ENCODE results near the gene PPP1R3C. TPM values are rescaled to one million over a fixed set of nuclear protein-coding genes. Genes with fewer than 3 reads are reported as not detected.

Gene PPP1R3C
- not detected in 2 replicates for total RNA-seq (2014; rRNA removed; shearing (Covaris generic); ENCODE audit: low replicate concordance)

DNA sequence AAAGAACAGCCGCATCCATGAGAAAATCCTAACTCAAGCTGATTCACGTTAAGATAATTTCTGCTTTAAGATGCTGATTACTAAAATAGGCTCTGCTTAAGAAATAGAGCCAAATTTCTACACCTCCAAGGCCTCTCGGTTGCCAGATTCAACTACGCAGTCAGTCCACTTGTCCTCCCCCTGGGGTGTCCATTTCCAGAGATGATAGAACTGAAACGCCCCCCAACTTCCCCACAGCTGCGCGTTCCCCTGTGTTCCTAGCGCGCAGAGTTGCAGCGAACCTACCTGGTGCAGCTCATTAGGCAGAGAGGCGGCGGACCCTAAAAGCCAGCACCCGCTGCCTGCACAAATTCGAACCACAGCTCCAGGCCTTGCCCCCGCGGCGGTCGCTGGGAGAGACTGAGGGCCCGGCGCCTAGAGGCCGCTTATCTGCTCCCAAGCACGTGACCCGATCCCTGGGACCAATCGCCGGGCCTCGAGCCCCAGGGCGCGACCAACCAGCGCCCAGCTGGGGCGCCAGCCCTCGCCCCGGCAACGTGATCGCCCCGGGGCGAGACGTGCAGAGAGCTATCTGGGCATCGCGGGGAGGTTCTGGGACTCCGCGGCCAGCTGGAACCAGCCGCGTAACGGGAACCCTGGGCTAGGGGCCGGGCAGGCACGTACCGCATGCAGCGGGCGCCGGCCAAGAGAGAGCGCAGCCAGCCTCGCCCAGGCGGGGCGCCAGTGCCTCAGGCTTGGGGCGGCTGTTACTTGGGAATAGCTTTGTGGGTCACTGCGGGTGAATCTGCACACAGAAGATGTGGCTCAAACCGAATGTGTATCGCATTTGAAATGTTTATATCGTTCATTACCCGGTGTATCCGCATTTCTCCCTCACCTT lies at the start of gene PPP1R3C:
TSS of gene PPP1R3C (minus strand) at position 401 of the 880 bp plus-strand sequence. CDS start at position 299, 102 bp downstream.
- Histone ChIP-seq H3K4me3 (ENCODE audit: low read length) (no peak within 1 kb of the TSS), H3K36me3 (ENCODE audit: insufficient read depth, low read length) (no peaks in the 10 kb centered on the region), H3K9ac (ENCODE audit: low read length) (no peak within 1 kb of the TSS), H3K27ac (ENCODE audit: low read length) (no peak within 1 kb of the TSS), H3K27me3 (ENCODE audit: low read length) (no peaks in the 10 kb centered on the region), H2AFZ (ENCODE audit: low read length) (no peak within 1 kb of the TSS), H3K4me1 (ENCODE audit: low read length) (no peaks in the 10 kb centered on the region), H4K20me1 (ENCODE audit: insufficient read depth, low read depth, low read length) (no peaks in the 10 kb centered on the region), H3K79me2 (ENCODE audit: low read length) (no peaks in the 10 kb centered on the region), H3K9me3 (ENCODE audit: low read length) (no peaks in the 10 kb centered on the region), H3K9me2 (replicated peaks; ENCODE audit: insufficient read depth, low read length) (no peaks in the 10 kb centered on the region), H3K4me2 (ENCODE audit: low read depth, low read length, poor library complexity, severe bottlenecking) (no peak within 1 kb of the TSS)
- no peak for DNase-seq

DNA sequence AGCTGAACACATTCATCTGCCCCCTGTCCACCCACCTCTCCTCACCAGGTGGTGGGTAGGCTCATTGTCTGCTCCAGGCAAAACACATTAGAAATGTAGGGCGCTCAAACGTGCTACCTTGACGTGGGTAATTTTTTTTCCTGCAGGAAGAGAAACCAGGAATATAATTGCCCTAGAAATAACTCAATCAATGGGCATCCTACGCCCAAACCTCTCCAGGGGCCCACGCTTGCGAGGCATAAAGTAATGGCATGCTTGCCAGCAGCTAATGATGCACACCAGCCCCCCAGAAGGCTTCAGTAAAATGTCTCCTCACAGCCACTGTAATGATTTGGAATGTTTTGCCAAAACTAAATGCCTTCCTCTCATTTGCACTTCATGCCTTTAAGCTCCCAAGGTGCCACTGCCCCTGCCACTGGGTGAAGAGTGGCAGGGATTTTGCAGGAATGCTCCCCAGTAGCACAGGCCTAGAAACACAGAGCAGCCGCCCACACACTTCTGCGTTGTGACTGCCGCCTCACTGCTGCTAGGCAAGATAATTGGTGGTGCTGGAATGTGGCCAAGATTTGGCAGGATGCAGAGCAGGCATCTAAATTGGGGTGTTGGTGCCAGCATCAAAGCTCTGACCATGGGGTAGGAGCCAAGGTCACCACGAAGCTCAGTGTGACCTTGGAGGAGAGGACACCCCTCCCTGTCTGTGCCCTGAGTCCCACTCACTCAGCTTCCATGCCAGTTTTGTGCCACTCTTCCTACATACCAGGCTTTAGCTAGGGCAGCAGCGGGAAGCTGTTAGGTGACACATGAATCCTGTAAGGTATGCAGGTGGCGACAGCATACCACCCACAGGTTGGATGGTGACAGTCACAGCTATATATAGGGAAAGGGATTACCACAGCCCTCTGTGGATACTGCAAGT lies 48.7 kb upstream of the PPP1R3C start:
- Histone ChIP-seq H3K4me2 (ENCODE audit: low read depth, low read length, poor library complexity, severe bottlenecking) (no peak overlapping the region), H3K27ac (ENCODE audit: low read length) (no peak overlapping the region), H3K36me3 (ENCODE audit: insufficient read depth, low read length) (no peaks in the 10 kb centered on the region), H3K27me3 (ENCODE audit: low read length) (no peaks in the 10 kb centered on the region), H3K9me2 (replicated peaks; ENCODE audit: insufficient read depth, low read length) (no peaks in the 10 kb centered on the region), H3K79me2 (ENCODE audit: low read length) (no peaks in the 10 kb centered on the region), H3K9me3 (ENCODE audit: low read length) (no peaks in the 10 kb centered on the region), H2AFZ (ENCODE audit: low read length) (no peak overlapping the region), H3K9ac (ENCODE audit: low read length) (no peak overlapping the region), H3K4me3 (ENCODE audit: low read length) (no peak overlapping the region), H3K4me1 (ENCODE audit: low read length) (no peaks in the 10 kb centered on the region), H4K20me1 (ENCODE audit: insufficient read depth, low read depth, low read length) (no peaks in the 10 kb centered on the region)
- no peak for DNase-seq

DNA sequence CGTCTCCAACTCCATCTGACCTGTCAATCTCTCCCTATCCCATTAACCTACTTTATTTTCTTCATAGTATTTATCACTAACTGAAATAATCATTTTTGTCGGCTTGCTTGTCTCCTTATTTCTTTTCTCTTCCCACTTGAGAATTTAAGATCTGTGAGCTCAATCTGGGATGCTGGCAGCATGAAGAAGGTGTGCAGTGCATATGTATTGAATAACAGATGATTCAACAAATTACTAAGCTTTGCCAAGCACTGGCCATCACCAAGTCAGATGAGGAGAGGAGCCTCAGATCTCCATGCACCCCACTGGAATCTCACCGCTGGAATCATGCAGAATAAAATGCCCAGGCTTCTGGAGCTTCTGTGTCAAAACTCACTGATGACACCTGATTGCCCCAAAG lies 47.6 kb upstream of the PPP1R3C start:
- no peaks in the 10 kb centered on the region for H3K9me2 ChIP-seq (replicated peaks; ENCODE audit: insufficient read depth, low read length)
- H3K9me3 ChIP-seq (ENCODE audit: low read length) = no peaks in the 10 kb centered on the region
- no peak overlapping the region for H2AFZ ChIP-seq (ENCODE audit: low read length)

DNA sequence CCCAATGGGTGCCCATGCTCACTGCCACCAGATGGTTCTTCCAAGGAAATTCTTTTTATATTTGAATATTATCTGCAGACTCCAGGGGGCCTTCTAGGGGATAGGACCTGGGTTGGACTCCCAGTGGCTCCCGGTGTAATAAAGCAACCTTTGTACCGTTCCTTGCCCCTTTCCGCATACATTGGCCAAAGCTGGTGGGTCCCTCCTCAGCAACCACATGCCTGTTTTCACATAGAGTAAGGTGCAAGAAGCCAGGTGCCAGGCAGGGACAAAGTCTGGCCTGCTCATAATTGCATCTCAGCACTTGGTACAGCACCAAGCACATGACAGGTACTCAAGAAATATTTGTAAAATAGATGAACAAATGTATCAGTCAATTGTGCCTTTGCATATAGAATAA lies 46.4 kb upstream of the PPP1R3C start:
- H3K9me2 ChIP-seq (replicated peaks; ENCODE audit: insufficient read depth, low read length) = no peaks in the 10 kb centered on the region
- no peak for DNase-seq
- H3K4me3 ChIP-seq (ENCODE audit: low read length) = no peak overlapping the region
- H3K36me3 ChIP-seq (ENCODE audit: insufficient read depth, low read length) = no peaks in the 10 kb centered on the region
- no peaks in the 10 kb centered on the region for H3K27me3 ChIP-seq (ENCODE audit: low read length)
- H3K27ac ChIP-seq (ENCODE audit: low read length) = no peak overlapping the region
- H3K4me2 ChIP-seq (ENCODE audit: low read depth, low read length, poor library complexity, severe bottlenecking) = no peak overlapping the region
- no peaks in the 10 kb centered on the region for H3K79me2 ChIP-seq (ENCODE audit: low read length)
- H3K9me3 ChIP-seq (ENCODE audit: low read length) = no peaks in the 10 kb centered on the region
- no peak overlapping the region for H2AFZ ChIP-seq (ENCODE audit: low read length)
- H4K20me1 ChIP-seq (ENCODE audit: insufficient read depth, low read depth, low read length) = no peaks in the 10 kb centered on the region
- H3K4me1 ChIP-seq (ENCODE audit: low read length) = no peaks in the 10 kb centered on the region
- no peak overlapping the region for H3K9ac ChIP-seq (ENCODE audit: low read length)

More for the DNA sequence above, 47.6 kb upstream of the PPP1R3C start:
- no peak for DNase-seq
- no peak overlapping the region for H3K27ac ChIP-seq (ENCODE audit: low read length)
- H3K79me2 ChIP-seq (ENCODE audit: low read length) = no peaks in the 10 kb centered on the region
- no peak overlapping the region for H3K9ac ChIP-seq (ENCODE audit: low read length)
- H3K4me3 ChIP-seq (ENCODE audit: low read length) = no peak overlapping the region
- H4K20me1 ChIP-seq (ENCODE audit: insufficient read depth, low read depth, low read length) = no peaks in the 10 kb centered on the region
- H3K36me3 ChIP-seq (ENCODE audit: insufficient read depth, low read length) = no peaks in the 10 kb centered on the region
- no peaks in the 10 kb centered on the region for H3K27me3 ChIP-seq (ENCODE audit: low read length)
- H3K4me1 ChIP-seq (ENCODE audit: low read length) = no peaks in the 10 kb centered on the region
- H3K4me2 ChIP-seq (ENCODE audit: low read depth, low read length, poor library complexity, severe bottlenecking) = no peak overlapping the region

DNA sequence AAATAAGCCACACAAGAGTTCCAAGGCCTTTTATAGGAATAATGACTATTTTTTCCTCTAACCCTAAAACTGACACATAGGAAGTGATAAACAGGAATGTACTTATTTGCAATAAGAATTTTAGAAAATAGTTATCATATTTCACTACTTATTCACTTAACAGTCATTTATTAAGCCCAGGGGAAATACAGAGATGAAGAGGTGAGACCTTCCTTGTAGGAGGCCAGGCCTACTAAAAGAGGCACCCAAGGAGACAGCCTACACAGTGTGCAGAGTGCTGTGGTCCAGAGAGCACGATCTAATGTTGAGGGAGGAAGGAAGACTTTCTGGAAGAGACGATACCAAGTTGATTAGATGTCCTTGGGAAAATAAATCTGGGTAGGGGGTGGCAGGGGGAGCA lies 45.0 kb upstream of the PPP1R3C start:
- Histone ChIP-seq H2AFZ (ENCODE audit: low read length) (no peak overlapping the region), H3K9me2 (replicated peaks; ENCODE audit: insufficient read depth, low read length) (no peaks in the 10 kb centered on the region), H3K79me2 (ENCODE audit: low read length) (no peaks in the 10 kb centered on the region), H3K27ac (ENCODE audit: low read length) (no peak overlapping the region), H3K4me2 (ENCODE audit: low read depth, low read length, poor library complexity, severe bottlenecking) (no peak overlapping the region), H3K9me3 (ENCODE audit: low read length) (no peaks in the 10 kb centered on the region), H4K20me1 (ENCODE audit: insufficient read depth, low read depth, low read length) (no peaks in the 10 kb centered on the region), H3K36me3 (ENCODE audit: insufficient read depth, low read length) (no peaks in the 10 kb centered on the region), H3K4me1 (ENCODE audit: low read length) (no peaks in the 10 kb centered on the region), H3K27me3 (ENCODE audit: low read length) (no peaks in the 10 kb centered on the region), H3K9ac (ENCODE audit: low read length) (no peak overlapping the region), H3K4me3 (ENCODE audit: low read length) (no peak overlapping the region)
- no peak for DNase-seq

DNA sequence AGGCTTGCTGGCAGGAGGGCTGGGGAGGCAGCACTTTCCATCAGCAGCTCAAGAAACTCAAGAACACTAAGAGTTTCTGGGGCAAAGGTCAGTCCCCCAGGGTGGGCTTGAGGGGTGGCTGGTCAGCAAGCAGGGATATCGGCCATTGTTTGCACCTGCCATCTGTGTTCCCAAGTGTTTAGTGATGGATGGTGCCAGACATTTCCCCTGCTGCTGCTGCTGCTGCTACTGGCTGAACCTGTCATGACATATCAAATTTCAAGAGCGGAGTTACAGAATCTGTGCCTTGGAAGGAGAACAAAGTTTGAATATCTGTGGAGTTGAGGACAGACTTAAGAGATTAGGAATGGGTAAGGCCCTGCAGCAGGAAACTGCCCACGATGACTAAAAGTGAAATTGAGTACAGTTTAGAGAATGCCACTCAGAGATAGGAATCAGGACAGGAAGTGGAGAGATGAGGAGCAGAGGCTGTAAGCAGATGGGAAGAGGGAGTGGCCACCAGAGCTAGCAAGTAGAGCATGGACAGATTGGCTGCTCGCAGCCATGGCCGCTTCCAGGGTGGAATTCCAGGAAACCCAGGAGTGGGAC lies 39.2 kb upstream of the PPP1R3C start:
- no peak overlapping the region for H3K4me2 ChIP-seq (ENCODE audit: low read depth, low read length, poor library complexity, severe bottlenecking)
- DNase-seq = no peak
- H3K4me3 ChIP-seq (ENCODE audit: low read length) = no peak overlapping the region
- no peak overlapping the region for H2AFZ ChIP-seq (ENCODE audit: low read length)
- no peaks in the 10 kb centered on the region for H3K4me1 ChIP-seq (ENCODE audit: low read length)
- no peaks in the 10 kb centered on the region for H3K36me3 ChIP-seq (ENCODE audit: insufficient read depth, low read length)
- H3K9me2 ChIP-seq (replicated peaks; ENCODE audit: insufficient read depth, low read length) = no peaks in the 10 kb centered on the region
- H3K27me3 ChIP-seq (ENCODE audit: low read length) = no peaks in the 10 kb centered on the region
- H3K9ac ChIP-seq (ENCODE audit: low read length) = no peak overlapping the region
- H3K79me2 ChIP-seq (ENCODE audit: low read length) = no peaks in the 10 kb centered on the region
- no peaks in the 10 kb centered on the region for H4K20me1 ChIP-seq (ENCODE audit: insufficient read depth, low read depth, low read length)
- H3K27ac ChIP-seq (ENCODE audit: low read length) = no peak overlapping the region
- no peaks in the 10 kb centered on the region for H3K9me3 ChIP-seq (ENCODE audit: low read length)

DNA sequence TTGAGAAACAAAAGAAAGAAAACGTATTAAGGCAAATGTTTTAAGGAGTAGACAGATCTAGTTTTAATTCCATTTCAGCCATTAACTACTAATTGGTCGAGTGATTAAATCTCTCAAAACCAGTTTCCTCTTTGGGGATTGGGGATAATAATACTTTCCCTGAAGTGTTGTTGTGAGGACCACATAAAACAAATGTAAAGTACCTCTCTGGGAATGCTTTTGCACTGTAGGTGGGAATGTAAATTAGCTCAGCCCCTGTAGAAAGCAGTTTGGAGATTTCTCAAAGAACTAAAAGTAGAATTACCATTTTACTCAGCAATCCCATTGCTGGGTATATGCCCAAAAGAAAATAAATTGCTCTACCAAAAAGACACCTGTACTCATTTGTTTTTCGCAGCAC lies 36.0 kb upstream of the PPP1R3C start:
- H3K9me3 ChIP-seq (ENCODE audit: low read length) = no peaks in the 10 kb centered on the region
- H3K27ac ChIP-seq (ENCODE audit: low read length) = no peak overlapping the region
- DNase-seq = no peak
- no peak overlapping the region for H3K4me3 ChIP-seq (ENCODE audit: low read length)
- no peak overlapping the region for H3K9ac ChIP-seq (ENCODE audit: low read length)
- no peaks in the 10 kb centered on the region for H3K9me2 ChIP-seq (replicated peaks; ENCODE audit: insufficient read depth, low read length)
- H2AFZ ChIP-seq (ENCODE audit: low read length) = no peak overlapping the region
- H3K4me1 ChIP-seq (ENCODE audit: low read length) = no peaks in the 10 kb centered on the region
- H4K20me1 ChIP-seq (ENCODE audit: insufficient read depth, low read depth, low read length) = no peaks in the 10 kb centered on the region
- no peak overlapping the region for H3K4me2 ChIP-seq (ENCODE audit: low read depth, low read length, poor library complexity, severe bottlenecking)
- no peaks in the 10 kb centered on the region for H3K36me3 ChIP-seq (ENCODE audit: insufficient read depth, low read length)
- no peaks in the 10 kb centered on the region for H3K27me3 ChIP-seq (ENCODE audit: low read length)
- H3K79me2 ChIP-seq (ENCODE audit: low read length) = no peaks in the 10 kb centered on the region

DNA sequence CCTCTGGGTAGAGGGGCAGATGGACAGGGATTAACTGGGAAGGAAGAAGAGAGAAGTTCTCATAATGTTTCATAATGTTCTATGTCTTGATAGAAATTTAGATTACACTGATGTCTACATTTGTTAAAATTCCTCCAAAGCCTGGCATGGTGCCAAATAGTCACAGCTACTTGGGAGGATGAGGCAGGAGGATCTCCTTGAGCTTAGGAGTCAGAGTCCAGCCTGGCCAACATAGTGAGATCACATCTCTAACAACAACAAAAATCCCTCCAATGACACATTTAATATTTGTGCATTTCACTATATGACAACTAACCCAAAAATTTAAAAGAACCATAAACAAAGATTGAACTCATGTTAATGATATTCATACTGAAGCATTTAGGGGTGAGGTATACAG lies 33.0 kb upstream of the PPP1R3C start:
- no peak overlapping the region for H3K9ac ChIP-seq (ENCODE audit: low read length)
- H3K4me3 ChIP-seq (ENCODE audit: low read length) = no peak overlapping the region

More for the DNA sequence above, 33.0 kb upstream of the PPP1R3C start:
- no peaks in the 10 kb centered on the region for H3K27me3 ChIP-seq (ENCODE audit: low read length)
- H3K79me2 ChIP-seq (ENCODE audit: low read length) = no peaks in the 10 kb centered on the region
- H3K4me1 ChIP-seq (ENCODE audit: low read length) = no peaks in the 10 kb centered on the region
- no peak for DNase-seq
- no peaks in the 10 kb centered on the region for H3K9me3 ChIP-seq (ENCODE audit: low read length)
- H2AFZ ChIP-seq (ENCODE audit: low read length) = no peak overlapping the region
- no peak overlapping the region for H3K27ac ChIP-seq (ENCODE audit: low read length)
- H3K9me2 ChIP-seq (replicated peaks; ENCODE audit: insufficient read depth, low read length) = no peaks in the 10 kb centered on the region
- H3K36me3 ChIP-seq (ENCODE audit: insufficient read depth, low read length) = no peaks in the 10 kb centered on the region
- no peak overlapping the region for H3K4me2 ChIP-seq (ENCODE audit: low read depth, low read length, poor library complexity, severe bottlenecking)
- H4K20me1 ChIP-seq (ENCODE audit: insufficient read depth, low read depth, low read length) = no peaks in the 10 kb centered on the region

Data from Karpas-422 (cell line).